Measurements from ENCODE around the gene CINP. TPM values are rescaled to one million over a fixed set of nuclear protein-coding genes. Genes with fewer than 3 reads are reported as not detected.

Gene CINP
- total RNA-seq, 1 experiment from 2014 or later = 36.6 TPM

DNA sequence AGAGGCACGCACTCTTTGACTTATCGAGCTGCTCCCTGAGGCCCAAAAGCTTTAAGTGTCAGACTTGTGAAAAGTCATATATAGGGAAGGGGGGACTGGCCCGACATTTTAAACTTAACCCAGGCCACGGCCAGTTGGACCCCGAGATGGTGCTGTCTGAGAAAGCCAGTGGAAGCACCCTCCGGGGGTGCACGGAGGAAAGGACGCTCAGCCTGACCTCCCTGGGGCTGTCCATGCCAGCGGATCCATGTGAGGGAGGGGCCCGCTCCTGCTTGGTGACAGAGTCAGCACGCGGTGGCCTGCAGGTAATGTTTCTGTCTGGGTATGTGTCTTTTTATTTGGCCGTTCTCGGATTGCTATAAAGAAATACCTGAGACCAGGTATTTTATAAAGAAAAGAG is 36.1 kb downstream of the CINP start:
- ChIA-PET POLR2A (interaction anchor here (0.7 kb wide), 1 partner anchor 143 kb away, joined by 4 read pairs; no protein-coding TSS in a partner anchor), CTCF (interaction anchor here (1.3 to 1.9 kb wide), 3 partner anchors 9 to 13 kb away, joined by 3 to 8 read pairs (median 4); no protein-coding TSS in a partner anchor)
- H3K36me3 Mint-ChIP-seq (ENCODE audit: insufficient read depth, unreplicated experiment) = peaks cover 36% of the 10 kb centered on the region
- no peaks in the 10 kb centered on the region for H3K9me3 Mint-ChIP-seq (ENCODE audit: unreplicated experiment)
- TF ChIP-seq, protein P1, sequence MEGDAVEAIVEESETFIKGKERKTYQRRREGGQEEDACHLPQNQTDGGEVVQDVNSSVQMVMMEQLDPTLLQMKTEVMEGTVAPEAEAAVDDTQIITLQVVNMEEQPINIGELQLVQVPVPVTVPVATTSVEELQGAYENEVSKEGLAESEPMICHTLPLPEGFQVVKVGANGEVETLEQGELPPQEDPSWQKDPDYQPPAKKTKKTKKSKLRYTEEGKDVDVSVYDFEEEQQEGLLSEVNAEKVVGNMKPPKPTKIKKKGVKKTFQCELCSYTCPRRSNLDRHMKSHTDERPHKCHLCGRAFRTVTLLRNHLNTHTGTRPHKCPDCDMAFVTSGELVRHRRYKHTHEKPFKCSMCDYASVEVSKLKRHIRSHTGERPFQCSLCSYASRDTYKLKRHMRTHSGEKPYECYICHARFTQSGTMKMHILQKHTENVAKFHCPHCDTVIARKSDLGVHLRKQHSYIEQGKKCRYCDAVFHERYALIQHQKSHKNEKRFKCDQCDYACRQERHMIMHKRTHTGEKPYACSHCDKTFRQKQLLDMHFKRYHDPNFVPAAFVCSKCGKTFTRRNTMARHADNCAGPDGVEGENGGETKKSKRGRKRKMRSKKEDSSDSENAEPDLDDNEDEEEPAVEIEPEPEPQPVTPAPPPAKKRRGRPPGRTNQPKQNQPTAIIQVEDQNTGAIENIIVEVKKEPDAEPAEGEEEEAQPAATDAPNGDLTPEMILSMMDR (IDR thresholded peaks at IDR 0.05; ENCODE audit: unreplicated experiment) = no peak
- no peaks in the 10 kb centered on the region for H3K27me3 Mint-ChIP-seq (ENCODE audit: insufficient read depth, unreplicated experiment)
- no peak overlapping the region for H3K4me3 Mint-ChIP-seq (ENCODE audit: unreplicated experiment)
- DNase-seq (ENCODE audit: unreplicated experiment) = no peak
- peaks cover 5% of the 10 kb centered on the region for H3K4me1 Mint-ChIP-seq (ENCODE audit: insufficient read depth, unreplicated experiment)
- no TSS peak for BruUV-seq (replicated peaks)
- intact Hi-C loops (cut with micrococcal nuclease) = no loop called here
- H3K27ac Mint-ChIP-seq (ENCODE audit: low read depth, unreplicated experiment) = no peak overlapping the region

DNA sequence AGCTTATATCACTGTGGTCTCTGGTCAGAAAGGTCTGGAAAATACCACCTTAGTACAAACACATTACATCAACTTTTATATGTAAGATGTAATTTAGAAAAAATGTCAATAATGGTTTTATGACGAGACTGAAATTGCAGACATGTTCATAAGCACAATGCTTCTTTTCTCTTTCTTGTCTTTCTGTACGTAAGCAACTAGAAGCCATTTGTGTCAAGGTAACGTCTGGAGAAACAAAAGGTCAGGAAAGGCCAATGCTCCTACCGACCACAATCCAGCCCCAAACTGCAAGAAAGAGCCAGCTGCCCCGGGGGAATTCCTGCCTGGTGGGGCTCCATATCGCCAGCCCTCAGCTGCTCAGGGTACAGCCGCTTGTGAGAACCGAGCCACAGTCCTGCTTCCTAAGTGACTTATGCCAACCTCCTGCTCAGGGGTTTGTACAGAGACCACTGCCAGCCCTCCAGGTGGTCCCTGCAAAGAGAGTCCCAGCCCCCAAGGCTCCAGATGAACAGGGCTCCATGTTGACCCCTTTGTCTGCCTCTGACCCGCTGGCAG is 36.8 kb downstream of the CINP start:
- TF ChIP-seq, protein P1 (IDR thresholded peaks at IDR 0.05; ENCODE audit: unreplicated experiment) = no peak
- peaks cover 34% of the 10 kb centered on the region for H3K36me3 Mint-ChIP-seq (ENCODE audit: insufficient read depth, unreplicated experiment)
- H3K4me3 Mint-ChIP-seq (ENCODE audit: unreplicated experiment) = no peak overlapping the region
- no peaks in the 10 kb centered on the region for H3K27me3 Mint-ChIP-seq (ENCODE audit: insufficient read depth, unreplicated experiment)
- ChIA-PET POLR2A (no interaction called here), CTCF (interaction anchor here (1.3 to 1.9 kb wide), 3 partner anchors 8 to 12 kb away, joined by 3 to 8 read pairs (median 4); no protein-coding TSS in a partner anchor)
- intact Hi-C loops (cut with micrococcal nuclease) = no loop called here
- no peak overlapping the region for H3K27ac Mint-ChIP-seq (ENCODE audit: low read depth, unreplicated experiment)
- DNase-seq (ENCODE audit: unreplicated experiment) = no peak
- no TSS peak for BruUV-seq (replicated peaks)
- peaks cover 5% of the 10 kb centered on the region for H3K4me1 Mint-ChIP-seq (ENCODE audit: insufficient read depth, unreplicated experiment)
- H3K9me3 Mint-ChIP-seq (ENCODE audit: unreplicated experiment) = no peaks in the 10 kb centered on the region

DNA sequence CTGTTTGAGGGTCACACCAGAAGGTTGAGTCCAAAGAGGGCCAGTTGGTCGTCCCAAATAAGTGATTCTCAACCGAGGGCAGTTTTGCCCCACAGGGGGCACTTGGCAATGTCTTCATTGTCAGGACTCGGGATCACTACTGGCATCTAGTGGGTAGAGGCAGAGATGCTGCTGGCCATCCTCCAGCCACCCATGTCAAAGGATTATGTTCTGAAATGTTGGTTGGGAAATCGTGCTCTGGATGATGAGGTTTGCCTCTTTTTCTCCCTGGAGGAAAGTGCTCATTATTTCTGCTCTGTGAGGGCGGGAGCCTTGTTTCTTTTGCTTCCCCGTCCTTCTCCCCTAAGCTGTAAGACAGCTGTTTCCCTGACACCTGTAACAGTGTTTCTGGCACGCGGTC is 39.6 kb downstream of the CINP start:
- TF ChIP-seq, protein P1 (IDR thresholded peaks at IDR 0.05; ENCODE audit: unreplicated experiment) = peak; percentile 58
- BruUV-seq (replicated peaks) = no TSS peak
- peaks cover 7% of the 10 kb centered on the region for H3K4me1 Mint-ChIP-seq (ENCODE audit: insufficient read depth, unreplicated experiment)

DNA sequence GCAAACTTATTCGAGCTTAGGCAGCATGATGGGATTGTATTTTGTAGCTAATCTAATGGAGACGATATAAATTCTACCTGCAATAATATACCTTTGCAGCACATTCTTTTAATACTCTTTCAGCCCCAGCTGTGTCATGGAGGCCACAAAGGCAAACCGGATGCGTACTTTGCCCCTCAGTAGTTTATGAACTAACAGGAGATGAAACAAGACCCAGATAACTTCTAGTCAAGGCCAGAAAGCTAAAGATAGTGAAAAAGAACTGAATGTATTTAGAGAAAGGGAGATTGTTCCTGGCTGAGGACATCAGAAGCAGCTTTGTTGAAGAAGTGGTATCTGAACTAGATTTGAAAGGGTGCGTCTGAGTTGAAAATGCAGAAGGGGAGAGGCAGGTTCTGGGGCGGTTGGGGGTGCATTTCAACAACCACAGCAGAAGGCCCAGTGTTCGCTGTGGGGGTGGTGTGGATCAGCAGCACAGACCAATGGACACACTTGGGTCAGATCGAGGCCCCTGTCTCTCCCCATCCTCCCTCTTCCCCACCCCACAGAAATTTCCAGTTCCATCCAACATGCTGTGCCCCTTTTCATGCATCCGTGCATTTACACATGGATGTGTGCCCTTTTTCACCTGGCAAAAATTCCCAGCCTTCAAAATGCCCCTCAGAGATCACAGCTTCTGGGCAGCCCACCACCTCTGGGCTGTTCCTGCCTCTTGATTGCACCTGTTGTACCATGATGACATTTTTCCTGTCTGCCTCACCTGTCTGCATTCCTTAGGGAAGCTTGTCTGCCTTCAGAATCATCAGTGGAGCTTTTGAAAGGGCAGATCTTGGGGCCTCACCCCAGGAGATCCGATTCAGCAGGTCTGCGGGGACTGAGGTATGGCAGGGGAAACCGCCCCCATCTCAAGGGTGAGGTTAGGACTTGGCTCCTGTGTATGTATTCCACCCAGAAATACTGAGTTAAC is 41.0 kb downstream of the CINP start:
- Mint-ChIP-seq H3K27me3 (ENCODE audit: insufficient read depth, unreplicated experiment) (no peaks in the 10 kb centered on the region), H3K27ac (ENCODE audit: low read depth, unreplicated experiment) (no peak overlapping the region), H3K9me3 (ENCODE audit: unreplicated experiment) (no peaks in the 10 kb centered on the region), H3K4me3 (ENCODE audit: unreplicated experiment) (no peak overlapping the region), H3K36me3 (ENCODE audit: insufficient read depth, unreplicated experiment) (peaks cover 30% of the 10 kb centered on the region), H3K4me1 (ENCODE audit: insufficient read depth, unreplicated experiment) (peaks cover 15% of the 10 kb centered on the region)
- no TSS peak for BruUV-seq (replicated peaks)
- CTCF ChIA-PET = interaction anchor here (0.6 to 1.4 kb wide), 9 partner anchors 22 to 374 kb away, joined by 3 to 5 read pairs (median 3); no protein-coding TSS in a partner anchor
- TF ChIP-seq, protein P1 (IDR thresholded peaks at IDR 0.05; ENCODE audit: unreplicated experiment) = no peak
- POLR2A ChIA-PET = interaction anchor here (1.3 kb wide), 2 partner anchors 11 to 13 kb away, joined by 4 to 5 read pairs; no protein-coding TSS in a partner anchor
- DNase-seq (ENCODE audit: unreplicated experiment) = no peak
- intact Hi-C loops (cut with micrococcal nuclease) = no loop called here

More for the DNA sequence above, 39.6 kb downstream of the CINP start:
- Mint-ChIP-seq H3K27ac (ENCODE audit: low read depth, unreplicated experiment) (no peak overlapping the region), H3K4me3 (ENCODE audit: unreplicated experiment) (no peak overlapping the region), H3K9me3 (ENCODE audit: unreplicated experiment) (no peaks in the 10 kb centered on the region), H3K36me3 (ENCODE audit: insufficient read depth, unreplicated experiment) (peaks cover 27% of the 10 kb centered on the region), H3K27me3 (ENCODE audit: insufficient read depth, unreplicated experiment) (no peaks in the 10 kb centered on the region)
- intact Hi-C loops (cut with micrococcal nuclease) = no loop called here
- ChIA-PET POLR2A (interaction anchor here (0.6 to 1.2 kb wide), 4 partner anchors 12 to 367 kb away, joined by 3 to 5 read pairs (median 4); partner anchors contain the start of gene MOK), CTCF (interaction anchor here (0.6 to 1.4 kb wide), 7 partner anchors 11 to 359 kb away, joined by 3 to 5 read pairs (median 3); partner anchors contain the start of gene DYNC1H1)
- DNase-seq (ENCODE audit: unreplicated experiment) = peak; percentile 91
